Vagina (tissue), 2 donors: ENCODE measurements around the gene GAS2L1. TPM values are rescaled to one million over a fixed set of nuclear protein-coding genes. Genes with fewer than 3 reads are reported as not detected.

Experiments used
- DNase-seq, 2 donors: peaks; one replicate each; pipeline ENCODE4 v3.0.0-alpha.2; 2017; ENCODE audit errors: extremely low spot score in 2 of 2
- H3K27ac ChIP-seq: fragments of 200-600 bp; sonication (generic); one replicate; pipeline ENCODE4 v1.5.1; 2019
- H3K27me3 ChIP-seq: fragments of 200-600 bp; sonication (generic); one replicate; pipeline ENCODE4 v1.5.1; 2019
- H3K36me3 ChIP-seq, 2 donors: fragments of 200-600 bp; sonication (generic); one replicate each; pipeline ENCODE4 v1.5.1; 2017 to 2019
- H3K4me1 ChIP-seq: fragments of 200-600 bp; sonication (generic); one replicate; pipeline ENCODE4 v1.5.1; 2019
- H3K4me3 ChIP-seq, 2 donors: fragments of 200-600 bp; sonication (generic); 1 replicate in 1 of 2; 2 replicates in 1 of 2; pipeline ENCODE4 v1.5.1; 2016 to 2019
- H3K9me3 ChIP-seq: fragments of 200-600 bp; sonication (generic); one replicate; pipeline ENCODE4 v1.5.1; 2019
- CTCF ChIP-seq, 3 experiments: fragments of 450-650 bp in 2 of 3; fragments of 200-600 bp in 1 of 3; sonication (generic) in 1 of 3; IDR thresholded peaks; one replicate each; pipeline ENCODE4 v1.5.1; 2017 to 2019; ENCODE audit warnings: antibody characterized with exemption in 3 of 3, mild to moderate bottlenecking in 2 of 3, moderate library complexity in 2 of 3
- POLR2A ChIP-seq, 2 donors: fragments of 450-650 bp; IDR thresholded peaks; one replicate each; pipeline ENCODE4 v1.6.1; 2017; ENCODE audit warnings: antibody characterized with exemption in 2 of 2, mild to moderate bottlenecking in 2 of 2, moderate library complexity in 2 of 2
- POLR2AphosphoS5 ChIP-seq, 2 donors: sonication (generic); formaldehyde crosslinking; IDR thresholded peaks; one replicate each; pipeline ENCODE4 v1.9.0; 2017; ENCODE audit warnings: antibody characterized with exemption in 2 of 2, mild to moderate bottlenecking in 2 of 2, low read depth in 1 of 2; ENCODE audit not compliant: insufficient read depth in 1 of 2
- intact Hi-C: fragments of 100-400 bp; cut with DNase I; formaldehyde crosslinking; loops from one replicate; pipeline ENCODE4 v1.15.1; 2023
- total RNA-seq: library from RNA; depleted of rRNA; stranded (reverse); fragments of >200 nt; gene quantifications from one replicate; pipeline ENCODE4 v1.2.3, GENCODE V29; 2016

GAS2L1 gene
- total RNA-seq, 1 donor from 2014 or later, result 17.4 TPM

GRCh38 chr22:29310863-29311339 is 4.5 kb downstream of the GAS2L1 start:
- intact Hi-C loops, result loop anchor here (10.0 kb wide), 1 partner anchor 74 kb away; the partner anchor contains the start of gene AP1B1
- TF ChIP-seq POLR2AphosphoS5 (IDR thresholded peaks at IDR 0.05; ENCODE audit: insufficient read depth in 1 of 2, low read depth in 1 of 2), result peak; percentile 84
- TF ChIP-seq POLR2A (IDR thresholded peaks at IDR 0.05), result no peak
- H3K9me3 ChIP-seq, result no peaks in the 10 kb centered on the region
- peaks cover 75% of the 10 kb centered on the region for H3K4me1 ChIP-seq
- DNase-seq, result peak in 1 of 2 donors; percentile 96
- peaks cover 4% of the 10 kb centered on the region for H3K27me3 ChIP-seq
- H3K4me3 ChIP-seq, result peak overlapping the region; percentile 16 to 25
- H3K36me3 ChIP-seq, result no peaks in the 10 kb centered on the region
- peak overlapping the region; percentile 67 for H3K27ac ChIP-seq

- Histone ChIP-seq H3K27ac (peak overlapping the region; percentile 67), H3K36me3 (no peaks in the 10 kb centered on the region), H3K9me3 (no peaks in the 10 kb centered on the region), H3K27me3 (peaks cover 4% of the 10 kb centered on the region), H3K4me3 (peak overlapping the region; percentile 16 to 25), H3K4me1 (peaks cover 76% of the 10 kb centered on the region)
- intact Hi-C loops, result loop anchor here (10.0 kb wide), 1 partner anchor 73 kb away; the partner anchor contains the start of gene AP1B1
- DNase-seq, result no peak
- TF ChIP-seq POLR2AphosphoS5 (IDR thresholded peaks at IDR 0.05; ENCODE audit: insufficient read depth in 1 of 2, low read depth in 1 of 2), result no peak
- TF ChIP-seq POLR2A (IDR thresholded peaks at IDR 0.05), result no peak
- no peak for TF ChIP-seq CTCF (IDR thresholded peaks at IDR 0.05)
These were observed 5.2 kb downstream of the GAS2L1 start for GRCh38 chr22:29311464-29312217.

- TF ChIP-seq POLR2AphosphoS5 (IDR thresholded peaks at IDR 0.05; ENCODE audit: insufficient read depth in 1 of 2, low read depth in 1 of 2) (no peak), CTCF (IDR thresholded peaks at IDR 0.05) (no peak), POLR2A (IDR thresholded peaks at IDR 0.05) (no peak)
- no peak for DNase-seq
- intact Hi-C loops, result loop anchor here (10.0 kb wide), 1 partner anchor 72 kb away; the partner anchor contains the start of gene AP1B1
- no peaks in the 10 kb centered on the region for H3K9me3 ChIP-seq
- no peaks in the 10 kb centered on the region for H3K36me3 ChIP-seq
- no peak overlapping the region for H3K27ac ChIP-seq
- peaks cover 76% of the 10 kb centered on the region for H3K4me1 ChIP-seq
- peaks cover 4% of the 10 kb centered on the region for H3K27me3 ChIP-seq
- no peak overlapping the region for H3K4me3 ChIP-seq
These were observed 6.0 kb downstream of the GAS2L1 start for GRCh38 chr22:29312218-29313125.

GRCh38 chr22:29313126-29313575 is 6.7 kb downstream of the GAS2L1 start:
- Histone ChIP-seq H3K4me1 (peaks cover 69% of the 10 kb centered on the region), H3K27me3 (peaks cover 4% of the 10 kb centered on the region), H3K27ac (no peak overlapping the region), H3K9me3 (no peaks in the 10 kb centered on the region), H3K36me3 (no peaks in the 10 kb centered on the region), H3K4me3 (no peak overlapping the region)
- DNase-seq, result no peak
- no peak for TF ChIP-seq POLR2AphosphoS5 (IDR thresholded peaks at IDR 0.05; ENCODE audit: insufficient read depth in 1 of 2, low read depth in 1 of 2)
- TF ChIP-seq CTCF (IDR thresholded peaks at IDR 0.05), result peak in 1 of 3 experiments; percentile 33
- intact Hi-C loops, result loop anchor here (10.0 kb wide), 1 partner anchor 72 kb away; the partner anchor contains the start of gene AP1B1
